HG02943 (cell line): ENCODE results near the gene ARHGEF16.

Source experiments
- ATAC-seq: cut with Tn5 transposase; IDR thresholded peaks from one replicate; pipeline ENCODE4 v1.9.1; 2021; ENCODE audit warnings: mild to moderate bottlenecking, low read depth, moderate library complexity; ENCODE audit not compliant: unreplicated experiment

ARHGEF16 gene

GRCh38 chr1:3465091-3465934 lies 10.8 kb downstream of the ARHGEF16 start:
- no peak for ATAC-seq

GRCh38 chr1:3465935-3466321 lies 11.5 kb downstream of the ARHGEF16 start:
- no peak for ATAC-seq

GRCh38 chr1:3466366-3467075 lies 12.1 kb downstream of the ARHGEF16 start:
- ATAC-seq: no peak

GRCh38 chr1:3467096-3468036 lies 12.9 kb downstream of the ARHGEF16 start:
- ATAC-seq: no peak

- no peak for ATAC-seq
These were observed 14.0 kb downstream of the ARHGEF16 start for GRCh38 chr1:3468236-3469103.

GRCh38 chr1:3469104-3469848 lies 14.8 kb downstream of the ARHGEF16 start:
- no peak for ATAC-seq

- ATAC-seq: no peak
These were observed 15.6 kb downstream of the ARHGEF16 start for GRCh38 chr1:3469849-3470649.

- no peak for ATAC-seq
These were observed 16.3 kb downstream of the ARHGEF16 start for GRCh38 chr1:3470650-3471355.

GRCh38 chr1:3471356-3472087 lies 17.1 kb downstream of the ARHGEF16 start:
- ATAC-seq: no peak

- ATAC-seq: no peak
These were observed 17.8 kb downstream of the ARHGEF16 start for GRCh38 chr1:3472088-3472850.

GRCh38 chr1:3472906-3473305 lies 18.4 kb downstream of the ARHGEF16 start:
- ATAC-seq: no peak

- ATAC-seq: no peak
These were observed 18.9 kb downstream of the ARHGEF16 start for GRCh38 chr1:3473381-3473844.

GRCh38 chr1:3474016-3474415 lies 19.6 kb downstream of the ARHGEF16 start:
- ATAC-seq: no peak

GRCh38 chr1:3474421-3474820 lies 20.0 kb downstream of the ARHGEF16 start:
- no peak for ATAC-seq

- ATAC-seq: no peak
These were observed 21.5 kb downstream of the ARHGEF16 start for GRCh38 chr1:3475839-3476573.

- ATAC-seq: no peak
These were observed 22.2 kb downstream of the ARHGEF16 start for GRCh38 chr1:3476666-3477065.
